Skin of body (tissue), 2 donors: ENCODE data around the gene HSPA2. TPM values are rescaled to one million over a fixed set of nuclear protein-coding genes. Genes with fewer than 3 reads are reported as not detected.
"Not testable (repeated sequence)": the region's sequence is repeated elsewhere in the genome, so short reads cannot be mapped to it uniquely, and the experiment has no call there.

Experiments
- DNase-seq: peaks from one replicate; lab custom pipeline; 2025; lab: John Stamatoyannopoulos, UW
- total RNA-seq: library from RNA; depleted of rRNA; stranded (reverse); fragments of >200 nt; gene quantifications from one replicate; pipeline ENCODE4 v1.2.3, GENCODE V29; 2014

HSPA2 gene
- total RNA-seq, 1 donor from 2014 or later: 19.7 TPM

- DNase-seq: no peak
These were observed 27.3 kb upstream of the HSPA2 start for GRCh38 chr14:64513271-64513670.

DNA sequence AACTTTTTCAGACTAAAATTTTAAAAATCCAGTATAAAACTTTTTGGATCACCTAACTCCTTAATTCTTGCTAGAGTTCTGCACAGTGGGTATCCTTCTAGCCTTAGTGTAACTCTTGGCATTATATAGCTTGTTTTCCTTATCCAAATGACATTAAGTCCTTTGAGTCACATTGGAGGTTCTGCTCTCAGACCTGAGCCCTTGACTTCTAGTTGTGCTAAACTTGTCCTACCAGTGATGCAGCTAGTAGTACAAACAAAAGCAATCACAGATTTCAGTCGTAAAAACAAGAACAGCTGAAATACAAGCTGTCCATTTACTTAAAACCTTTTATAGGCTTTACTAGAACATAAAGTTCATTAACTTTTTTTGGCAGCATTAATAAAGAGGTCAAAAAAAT lies 25.5 kb upstream of the HSPA2 start:
- no peak for DNase-seq

DNA sequence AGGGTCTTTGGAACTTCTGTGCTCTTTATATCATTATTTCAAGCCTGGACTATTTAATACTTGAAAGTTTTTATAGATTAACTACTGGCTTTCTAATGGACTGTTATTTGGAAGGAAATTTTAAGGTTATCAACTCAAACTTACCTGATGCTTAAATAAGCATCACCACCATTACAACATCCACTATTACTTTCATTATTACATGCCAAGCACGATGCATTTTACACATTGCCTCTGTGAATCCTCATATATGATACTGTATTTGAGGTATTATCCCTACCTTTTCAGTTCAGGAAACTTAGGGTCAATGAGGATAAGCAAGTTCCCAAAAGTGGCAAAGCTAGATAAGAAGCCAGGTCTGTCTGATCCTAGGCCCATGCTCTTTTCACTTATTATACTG lies 23.6 kb upstream of the HSPA2 start:
- DNase-seq: no peak

DNA sequence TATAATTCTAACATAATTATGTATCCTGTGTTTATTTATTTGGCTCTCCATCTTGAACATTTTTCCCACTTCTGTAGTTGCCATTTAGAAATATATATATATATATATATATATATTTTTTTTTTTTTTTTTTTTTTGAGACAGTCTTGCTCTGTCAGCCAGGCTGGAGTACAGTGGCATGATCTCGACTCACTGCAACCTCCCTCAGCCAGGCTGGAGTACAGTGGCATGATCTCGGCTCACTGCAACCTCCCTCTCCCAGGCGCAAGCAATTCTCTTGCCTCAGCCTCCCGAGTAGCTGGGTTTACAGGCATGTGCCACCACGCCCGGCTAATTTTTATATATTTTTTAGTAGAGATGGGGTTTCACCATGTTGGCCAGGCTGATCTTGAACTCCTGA lies 22.9 kb upstream of the HSPA2 start:
- not testable (repeated sequence) for DNase-seq

DNA sequence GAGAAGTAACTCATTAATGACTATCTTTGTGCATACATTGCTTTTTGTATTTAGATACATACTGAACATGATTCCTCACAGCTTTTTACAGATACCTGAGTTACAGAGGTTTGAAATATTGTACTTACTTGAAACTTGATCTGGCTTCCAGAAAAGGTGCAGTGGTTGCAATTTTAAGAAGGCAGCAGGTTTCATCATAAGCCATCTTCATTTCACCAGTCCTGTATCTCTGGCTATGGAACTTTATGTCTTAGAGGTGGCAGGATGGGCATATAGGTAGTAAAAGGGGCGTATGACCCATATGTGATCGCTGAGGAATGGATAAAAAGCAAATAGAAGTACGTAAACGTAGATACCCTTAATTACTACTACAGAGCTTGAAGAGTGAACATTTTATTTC lies 22.3 kb upstream of the HSPA2 start:
- no peak for DNase-seq

DNA sequence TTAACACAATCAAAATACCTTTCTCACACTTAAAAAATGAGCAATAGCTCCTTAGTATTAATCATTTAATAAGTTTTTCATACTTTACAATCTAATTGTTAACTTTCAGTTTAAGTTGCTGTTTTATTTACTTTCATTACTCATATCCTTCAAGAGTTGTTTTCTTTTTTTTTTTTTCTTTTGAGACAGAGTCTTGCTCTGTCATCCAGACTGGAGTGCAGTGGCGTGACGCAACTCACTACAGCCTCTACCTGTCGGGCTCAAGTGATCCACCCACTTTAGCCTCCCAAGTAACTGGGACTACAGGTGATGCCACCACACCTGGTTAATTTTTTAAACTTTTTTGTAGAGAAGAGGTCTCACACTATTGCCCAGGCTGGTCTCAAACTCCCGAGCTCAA lies 19.8 kb upstream of the HSPA2 start:
- DNase-seq: no peak

GRCh38 chr14:64522591-64523355 lies 17.8 kb upstream of the HSPA2 start:
- no peak for DNase-seq

DNA sequence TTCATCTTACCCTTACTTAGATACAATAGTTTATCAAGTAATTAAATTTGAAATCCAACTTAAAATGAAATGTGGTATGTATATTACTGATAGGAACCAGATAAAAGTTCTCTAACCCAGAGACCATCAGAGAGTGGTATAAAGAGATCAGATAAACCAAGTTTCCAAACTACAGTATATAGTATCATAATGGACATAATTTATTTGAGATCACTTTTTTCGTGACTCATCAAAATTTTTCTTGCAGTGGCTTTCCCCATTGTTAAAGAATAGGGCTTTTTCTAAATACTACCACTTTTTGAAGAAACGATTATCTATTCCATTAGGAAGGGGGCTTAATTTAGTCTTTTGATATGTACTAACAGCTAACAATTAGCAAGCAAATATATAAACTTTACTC lies 15.2 kb upstream of the HSPA2 start:
- no peak for DNase-seq

- no peak for DNase-seq
These were observed 9.0 kb upstream of the HSPA2 start for GRCh38 chr14:64531567-64531966.

- no peak for DNase-seq
These were observed 3.9 kb upstream of the HSPA2 start for GRCh38 chr14:64536488-64537245.

DNA sequence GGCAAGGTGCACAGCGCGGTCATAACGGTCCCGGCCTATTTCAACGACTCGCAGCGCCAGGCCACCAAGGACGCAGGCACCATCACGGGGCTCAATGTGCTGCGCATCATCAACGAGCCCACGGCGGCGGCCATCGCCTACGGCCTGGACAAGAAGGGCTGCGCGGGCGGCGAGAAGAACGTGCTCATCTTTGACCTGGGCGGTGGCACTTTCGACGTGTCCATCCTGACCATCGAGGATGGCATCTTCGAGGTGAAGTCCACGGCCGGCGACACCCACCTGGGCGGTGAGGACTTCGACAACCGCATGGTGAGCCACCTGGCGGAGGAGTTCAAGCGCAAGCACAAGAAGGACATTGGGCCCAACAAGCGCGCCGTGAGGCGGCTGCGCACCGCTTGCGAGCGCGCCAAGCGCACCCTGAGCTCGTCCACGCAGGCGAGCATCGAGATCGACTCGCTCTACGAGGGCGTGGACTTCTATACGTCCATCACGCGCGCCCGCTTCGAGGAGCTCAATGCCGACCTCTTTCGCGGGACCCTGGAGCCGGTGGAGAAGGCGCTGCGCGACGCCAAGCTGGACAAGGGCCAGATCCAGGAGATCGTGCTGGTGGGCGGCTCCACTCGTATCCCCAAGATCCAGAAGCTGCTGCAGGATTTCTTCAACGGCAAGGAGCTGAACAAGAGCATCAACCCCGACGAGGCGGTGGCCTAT lies 875 bp downstream of the HSPA2 start:
- DNase-seq: no peak

DNA sequence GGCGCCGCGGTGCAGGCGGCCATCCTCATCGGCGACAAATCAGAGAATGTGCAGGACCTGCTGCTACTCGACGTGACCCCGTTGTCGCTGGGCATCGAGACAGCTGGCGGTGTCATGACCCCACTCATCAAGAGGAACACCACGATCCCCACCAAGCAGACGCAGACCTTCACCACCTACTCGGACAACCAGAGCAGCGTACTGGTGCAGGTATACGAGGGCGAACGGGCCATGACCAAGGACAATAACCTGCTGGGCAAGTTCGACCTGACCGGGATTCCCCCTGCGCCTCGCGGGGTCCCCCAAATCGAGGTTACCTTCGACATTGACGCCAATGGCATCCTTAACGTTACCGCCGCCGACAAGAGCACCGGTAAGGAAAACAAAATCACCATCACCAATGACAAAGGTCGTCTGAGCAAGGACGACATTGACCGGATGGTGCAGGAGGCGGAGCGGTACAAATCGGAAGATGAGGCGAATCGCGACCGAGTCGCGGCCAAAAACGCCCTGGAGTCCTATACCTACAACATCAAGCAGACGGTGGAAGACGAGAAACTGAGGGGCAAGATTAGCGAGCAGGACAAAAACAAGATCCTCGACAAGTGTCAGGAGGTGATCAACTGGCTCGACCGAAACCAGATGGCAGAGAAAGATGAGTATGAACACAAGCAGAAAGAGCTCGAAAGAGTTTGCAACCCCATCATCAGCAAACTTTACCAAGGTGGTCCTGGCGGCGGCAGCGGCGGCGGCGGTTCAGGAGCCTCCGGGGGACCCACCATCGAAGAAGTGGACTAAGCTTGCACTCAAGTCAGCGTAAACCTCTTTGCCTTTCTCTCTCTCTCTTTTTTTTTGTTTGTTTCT lies 1.7 kb downstream of the HSPA2 start:
- no peak for DNase-seq

DNA sequence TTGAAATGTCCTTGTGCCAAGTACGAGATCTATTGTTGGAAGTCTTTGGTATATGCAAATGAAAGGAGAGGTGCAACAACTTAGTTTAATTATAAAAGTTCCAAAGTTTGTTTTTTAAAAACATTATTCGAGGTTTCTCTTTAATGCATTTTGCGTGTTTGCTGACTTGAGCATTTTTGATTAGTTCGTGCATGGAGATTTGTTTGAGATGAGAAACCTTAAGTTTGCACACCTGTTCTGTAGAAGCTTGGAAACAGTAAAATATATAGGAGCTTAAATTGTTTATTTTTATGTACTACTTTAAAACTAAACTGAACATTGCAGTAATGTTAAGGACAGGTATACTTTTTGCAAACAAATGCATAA lies 2.3 kb downstream of the HSPA2 start:
- DNase-seq: no peak

DNA sequence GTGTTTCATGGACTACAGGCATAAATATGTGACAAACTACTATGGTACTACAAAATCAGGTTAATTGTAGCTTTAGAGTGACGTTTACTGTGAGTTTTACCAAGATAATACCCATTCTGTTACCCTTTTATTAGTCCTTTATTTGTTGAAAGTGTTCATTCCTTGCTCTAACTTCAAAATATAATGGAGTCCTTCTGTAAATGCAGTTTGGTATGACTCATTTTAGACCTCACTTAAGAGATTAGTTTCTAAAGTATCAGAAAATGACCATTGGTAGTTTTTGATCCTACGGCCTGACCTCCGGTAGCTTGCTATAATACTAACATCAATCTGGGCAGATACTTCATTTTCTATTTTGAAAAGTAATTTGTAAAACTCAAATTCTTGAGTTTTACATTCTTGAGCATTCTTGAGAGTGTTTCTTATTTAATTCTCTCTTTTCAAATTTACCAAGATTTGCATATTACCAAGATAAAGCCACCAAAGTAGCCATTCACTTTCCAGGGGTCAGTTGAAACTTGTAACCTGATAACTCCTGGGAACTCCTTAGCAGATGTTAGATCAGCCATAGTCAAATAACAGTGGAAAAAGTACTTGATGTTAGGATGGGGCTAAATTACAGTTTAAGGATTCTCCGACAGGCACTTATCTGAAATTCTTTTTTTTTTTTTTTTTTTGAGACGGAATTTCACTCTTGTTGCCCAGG lies 4.2 kb downstream of the HSPA2 start:
- DNase-seq: no peak

GRCh38 chr14:64549016-64549415 lies 8.5 kb downstream of the HSPA2 start:
- no peak for DNase-seq

DNA sequence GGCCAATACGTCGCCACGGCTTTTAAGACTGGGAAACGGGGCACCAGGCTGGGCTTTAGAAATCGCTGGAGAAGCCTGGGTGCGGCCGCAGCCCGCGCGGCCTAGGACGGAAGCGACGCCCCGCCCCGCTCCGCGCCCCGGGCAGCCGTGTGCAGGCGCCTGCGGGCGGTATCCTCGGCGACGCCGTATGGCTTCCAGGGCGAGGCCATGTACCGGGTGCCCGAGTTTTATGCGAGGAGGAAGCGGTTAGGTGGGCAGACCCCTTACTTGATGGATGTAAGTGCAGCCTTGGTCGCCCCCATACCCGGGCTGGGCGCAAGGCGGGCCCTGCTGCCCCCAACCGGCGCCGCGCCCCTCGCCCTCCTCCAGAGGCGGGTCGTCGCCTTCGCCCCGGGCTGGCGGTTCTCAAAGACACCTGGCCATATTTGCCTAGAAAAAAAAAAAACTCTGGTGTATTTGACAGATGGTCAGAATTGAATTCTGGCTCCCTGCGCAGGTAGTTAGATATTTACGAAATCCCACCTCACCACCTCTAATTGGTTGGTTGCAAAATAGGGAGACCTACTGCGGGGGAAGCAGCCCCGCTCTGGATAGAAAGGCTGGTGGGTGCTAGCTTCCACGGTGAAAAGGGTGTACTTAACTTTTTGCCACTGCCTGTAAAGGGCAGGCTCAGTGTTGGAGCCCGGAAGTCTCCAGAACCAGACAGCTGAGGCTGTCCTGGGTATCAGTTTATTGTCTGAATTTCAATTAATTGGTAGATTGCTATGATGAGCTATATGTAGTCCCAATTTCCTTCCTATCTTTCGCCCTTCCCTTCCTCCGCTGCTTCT lies 9.5 kb downstream of the HSPA2 start, which contains the start of gene PPP1R36:
PPP1R36 (plus strand) TSS at position 171 of the 830 bp plus-strand sequence; CDS start at position 208, 37 bp downstream.
- DNase-seq: no peak

- DNase-seq: no peak
These were observed 10.2 kb downstream of the HSPA2 start for GRCh38 chr14:64550621-64551333.

DNA sequence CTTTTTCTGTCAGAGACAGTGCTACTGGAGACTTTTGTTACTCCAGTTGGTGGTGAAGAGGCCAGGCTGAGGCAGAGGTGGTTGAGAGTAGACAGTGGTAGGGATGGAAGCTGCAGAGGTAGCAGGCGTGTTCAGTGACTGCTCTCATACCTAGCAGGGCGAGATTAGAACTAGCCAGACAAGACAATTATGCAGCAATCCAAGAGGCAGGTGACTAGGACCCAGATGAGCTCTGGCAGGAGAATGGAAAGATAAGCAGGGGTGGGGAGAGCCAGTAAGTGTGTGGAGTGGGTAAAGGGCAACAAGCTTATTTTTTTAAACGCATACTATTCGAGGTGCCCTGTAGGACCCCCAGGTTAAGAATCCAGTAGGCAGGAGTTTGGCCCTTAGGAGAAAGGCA lies 14.0 kb downstream of the HSPA2 start:
- DNase-seq: no peak

DNA sequence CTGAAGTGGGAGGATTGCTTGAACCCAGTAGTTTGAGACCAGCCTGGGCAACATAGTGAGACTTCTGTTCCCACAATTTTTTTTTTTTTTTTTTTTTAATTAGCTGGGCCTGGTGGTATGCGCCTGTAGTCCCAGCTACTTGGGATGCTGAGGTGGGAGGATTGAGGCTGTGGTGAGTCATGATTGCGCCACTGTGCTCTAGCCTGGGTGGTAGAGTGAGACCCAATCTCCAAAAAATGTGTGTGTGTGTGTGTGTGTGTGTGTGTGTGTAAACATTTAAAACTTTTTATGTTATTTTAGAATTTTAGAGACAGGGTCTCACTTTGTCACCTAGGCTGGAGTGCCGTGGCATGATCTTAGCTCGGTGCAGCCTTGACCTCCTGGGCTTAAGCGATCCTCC lies 16.0 kb downstream of the HSPA2 start:
- DNase-seq: no peak
